Natural killer cell (primary cell): ENCODE data around the gene ARHGAP6. TPM values are rescaled to one million over a fixed set of nuclear protein-coding genes. Genes with fewer than 3 reads are reported as not detected.

Experiments used
- ATAC-seq, 3 donors: fragments of 150-1000 bp in 2 of 3; fragments of 200-7000 bp in 1 of 3; cut with Tn5 transposase; 1 replicate in 1 of 3; 2 replicates in 2 of 3; pipeline ENCODE4 v1.10.0; 2021; ENCODE audit warnings: mild to moderate bottlenecking in 2 of 3, moderate library complexity in 2 of 3
- DNase-seq, 2 donors: peaks; one replicate each; pipeline versions ENCODE4 v3.0.0 to v3.0.0-alpha.2; 2013 to 2021; ENCODE audit warnings: mixed read lengths in 1 of 2
- H3K27ac ChIP-seq: one replicate; pipeline ENCODE4 v1.5.1; 2013; ENCODE audit warnings: mild to moderate bottlenecking, low read length
- H3K27me3 ChIP-seq: one replicate; pipeline ENCODE4 v1.6.1; 2013; ENCODE audit warnings: low read length; ENCODE audit not compliant: control insufficient read depth, insufficient read depth
- H3K36me3 ChIP-seq: one replicate; pipeline ENCODE4 v1.6.1; 2013; ENCODE audit warnings: low read length; ENCODE audit not compliant: control insufficient read depth, insufficient read depth
- H3K4me1 ChIP-seq: one replicate; pipeline ENCODE4 v1.6.1; 2013; ENCODE audit warnings: low read length; ENCODE audit not compliant: control insufficient read depth, insufficient read depth
- H3K4me3 ChIP-seq: one replicate; pipeline ENCODE4 v1.5.1; 2013; ENCODE audit warnings: low read length
- H3K9me3 ChIP-seq: one replicate; pipeline ENCODE4 v1.6.1; 2013; ENCODE audit warnings: low read length; ENCODE audit not compliant: control insufficient read depth, insufficient read depth
- H3K27ac Mint-ChIP-seq, 2 donors: one replicate each; pipeline ENCODE4 v1.8.0; 2022; ENCODE audit warnings: mild to moderate bottlenecking in 2 of 2, mixed read lengths in 2 of 2, moderate library complexity in 1 of 2
- H3K27me3 Mint-ChIP-seq, 2 donors: one replicate each; pipeline ENCODE4 v1.8.0; 2022; ENCODE audit warnings: low read depth in 2 of 2, mixed read lengths in 2 of 2
- H3K36me3 Mint-ChIP-seq: one replicate; pipeline ENCODE4 v1.8.0; 2022; ENCODE audit warnings: mixed read lengths
- H3K4me1 Mint-ChIP-seq, 2 donors: one replicate each; pipeline ENCODE4 v1.8.0; 2022; ENCODE audit warnings: mixed read lengths in 2 of 2
- H3K4me3 Mint-ChIP-seq: one replicate; pipeline ENCODE4 v1.8.0; 2022; ENCODE audit warnings: mild to moderate bottlenecking, moderate library complexity, mixed read lengths
- H3K9me3 Mint-ChIP-seq, 2 donors: one replicate each; pipeline ENCODE4 v1.8.0; 2022; ENCODE audit warnings: mixed read lengths in 2 of 2
- WGBS: methylation state at CpG from one replicate; pipeline ENCODE4 v1.1.7; 2013; ENCODE audit warnings: missing lambda C conversion rate; ENCODE audit not compliant: insufficient coverage; 5-methylcytosine and 5-hydroxymethylcytosine counted together
- intact Hi-C: fragments of 100-400 bp; cut with micrococcal nuclease; formaldehyde crosslinking; loops from one replicate; pipeline ENCODE4 v1.14.2; 2022
- total RNA-seq, 4 donors: library from RNA; stranded (reverse); fragments of 120-200 nt in 1 of 4; gene quantifications; one replicate each; pipeline versions ENCODE4 v1.2.3 to v1.2.4, GENCODE V29; 2013 to 2022
- TF ChIP-seq, protein P1 (sequence below): fragments of 200-600 bp; IDR thresholded peaks from one replicate; pipeline ENCODE4 v1.8.0; 2022; ENCODE audit warnings: antibody characterized with exemption

ARHGAP6 gene
- total RNA-seq, 3 donors from 2014 or later (not counting 1 experiment from before 2014, with no cell fraction given) = 0.32 to 1.9 (median 1.8) TPM

DNA sequence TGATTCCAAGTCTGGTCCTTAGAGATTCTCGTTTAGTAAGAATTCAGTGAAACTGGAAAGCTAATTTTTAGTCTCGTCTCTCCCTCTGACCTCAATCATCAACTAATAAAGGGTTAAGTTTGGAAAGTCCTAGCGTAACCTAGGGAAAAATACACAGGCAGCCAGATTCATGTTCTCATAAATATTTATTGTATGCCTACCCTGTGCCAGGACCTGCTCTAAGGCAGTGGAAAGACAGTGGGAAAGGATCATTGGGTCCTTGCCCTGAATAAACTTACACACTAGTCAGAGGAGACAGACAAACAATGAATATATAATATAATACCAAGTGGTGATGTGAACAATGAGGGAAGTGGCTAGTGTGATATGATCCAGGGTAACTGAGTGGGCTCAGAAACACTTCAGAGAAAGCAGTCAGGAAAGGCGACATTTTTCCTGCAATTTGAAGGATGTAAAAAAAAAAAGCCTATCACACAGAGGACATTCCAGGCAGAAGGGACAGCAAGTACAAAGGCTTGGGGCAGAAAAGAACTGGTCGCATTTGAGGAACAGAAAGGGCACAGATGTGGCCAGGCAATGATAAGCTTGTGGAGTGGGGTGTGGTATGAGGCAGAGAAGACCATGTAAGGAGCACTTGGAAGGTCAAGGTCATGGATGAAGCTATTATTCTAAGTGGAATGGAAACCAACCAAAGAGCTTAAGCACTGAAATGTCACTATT is 243.8 kb downstream of the ARHGAP6 start:
- Mint-ChIP-seq H3K4me3 (no peak overlapping the region), H3K27me3 (peaks cover 0 to 11% of the 10 kb centered on the region in 2 donors), H3K9me3 (no peaks in the 10 kb centered on the region), H3K4me1 (peaks cover 10 to 13% of the 10 kb centered on the region in 2 donors), H3K36me3 (no peaks in the 10 kb centered on the region), H3K27ac (no peak overlapping the region)
- DNase-seq (no peak), ATAC-seq (no peak)
- Histone ChIP-seq H3K27me3 (no peaks in the 10 kb centered on the region), H3K36me3 (no peaks in the 10 kb centered on the region), H3K9me3 (no peaks in the 10 kb centered on the region), H3K4me3 (no peak overlapping the region), H3K4me1 (no peaks in the 10 kb centered on the region), H3K27ac (no peak overlapping the region)
- intact Hi-C loops = no loop called here
- WGBS = 69% methylated on average over 2 of the region's 5 CpGs
- TF ChIP-seq, protein P1, sequence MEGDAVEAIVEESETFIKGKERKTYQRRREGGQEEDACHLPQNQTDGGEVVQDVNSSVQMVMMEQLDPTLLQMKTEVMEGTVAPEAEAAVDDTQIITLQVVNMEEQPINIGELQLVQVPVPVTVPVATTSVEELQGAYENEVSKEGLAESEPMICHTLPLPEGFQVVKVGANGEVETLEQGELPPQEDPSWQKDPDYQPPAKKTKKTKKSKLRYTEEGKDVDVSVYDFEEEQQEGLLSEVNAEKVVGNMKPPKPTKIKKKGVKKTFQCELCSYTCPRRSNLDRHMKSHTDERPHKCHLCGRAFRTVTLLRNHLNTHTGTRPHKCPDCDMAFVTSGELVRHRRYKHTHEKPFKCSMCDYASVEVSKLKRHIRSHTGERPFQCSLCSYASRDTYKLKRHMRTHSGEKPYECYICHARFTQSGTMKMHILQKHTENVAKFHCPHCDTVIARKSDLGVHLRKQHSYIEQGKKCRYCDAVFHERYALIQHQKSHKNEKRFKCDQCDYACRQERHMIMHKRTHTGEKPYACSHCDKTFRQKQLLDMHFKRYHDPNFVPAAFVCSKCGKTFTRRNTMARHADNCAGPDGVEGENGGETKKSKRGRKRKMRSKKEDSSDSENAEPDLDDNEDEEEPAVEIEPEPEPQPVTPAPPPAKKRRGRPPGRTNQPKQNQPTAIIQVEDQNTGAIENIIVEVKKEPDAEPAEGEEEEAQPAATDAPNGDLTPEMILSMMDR = no peak

DNA sequence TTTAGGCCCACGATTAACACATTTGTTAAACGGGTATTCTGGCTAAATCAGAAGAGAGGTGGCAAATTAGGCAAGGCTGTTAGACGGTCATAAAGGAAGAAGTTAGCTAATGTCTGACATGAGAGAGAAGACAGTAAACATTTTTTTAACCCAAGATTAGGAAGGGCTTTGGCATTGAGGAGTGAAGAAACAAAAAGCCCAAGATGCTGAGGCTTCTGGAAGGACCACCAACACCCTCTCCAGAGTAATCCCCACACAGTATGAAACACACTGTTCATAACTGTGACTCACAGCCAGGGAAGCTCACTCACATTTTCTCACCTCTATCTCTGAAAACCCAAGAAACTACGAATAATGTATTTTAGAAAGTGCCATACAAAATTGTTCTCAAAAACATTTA is 244.9 kb downstream of the ARHGAP6 start:
- Histone ChIP-seq H3K27me3 (no peaks in the 10 kb centered on the region), H3K4me1 (no peaks in the 10 kb centered on the region), H3K4me3 (no peak overlapping the region), H3K9me3 (no peaks in the 10 kb centered on the region), H3K36me3 (no peaks in the 10 kb centered on the region), H3K27ac (no peak overlapping the region)
- ATAC-seq (no peak), DNase-seq (no peak)
- Mint-ChIP-seq H3K27me3 (peaks cover 0 to 5% of the 10 kb centered on the region in 2 donors), H3K9me3 (no peaks in the 10 kb centered on the region), H3K36me3 (no peaks in the 10 kb centered on the region), H3K4me1 (peaks cover 10 to 13% of the 10 kb centered on the region in 2 donors), H3K4me3 (no peak overlapping the region), H3K27ac (no peak overlapping the region)
- TF ChIP-seq, protein P1 = no peak
- intact Hi-C loops = no loop called here
- WGBS = 77% methylated on average over 2 of the region's 4 CpGs

DNA sequence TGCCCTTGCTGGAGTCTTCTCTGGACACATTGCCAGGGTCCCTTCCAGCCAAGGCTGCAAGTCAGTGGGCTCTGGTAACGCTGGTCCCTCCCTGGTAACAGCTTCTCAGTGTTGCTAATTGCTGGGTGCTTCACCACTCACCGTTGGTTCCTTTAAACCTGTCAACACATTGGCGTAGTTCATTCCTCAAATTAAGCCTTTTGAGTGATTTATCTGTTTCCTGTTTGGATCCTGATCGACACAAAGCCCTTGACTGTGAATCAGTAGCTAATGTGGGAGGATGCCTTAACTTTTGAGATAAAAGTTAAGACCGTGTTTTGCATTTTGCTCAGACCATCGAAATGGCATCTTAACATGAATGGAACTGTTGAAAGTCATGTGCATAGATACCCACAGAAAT is 246.6 kb downstream of the ARHGAP6 start:
- H3K9me3 ChIP-seq = no peaks in the 10 kb centered on the region
- no peaks in the 10 kb centered on the region for H3K36me3 Mint-ChIP-seq
- 53% methylated on average over 5 of the region's 6 CpGs for WGBS

More for the DNA sequence above, 246.6 kb downstream of the ARHGAP6 start:
- DNase-seq (no peak), ATAC-seq (no peak)
- H3K4me3 Mint-ChIP-seq = no peak overlapping the region
- H3K9me3 Mint-ChIP-seq = no peaks in the 10 kb centered on the region
- Histone ChIP-seq H3K27me3 (no peaks in the 10 kb centered on the region), H3K36me3 (no peaks in the 10 kb centered on the region), H3K27ac (no peak overlapping the region), H3K4me3 (no peak overlapping the region), H3K4me1 (no peaks in the 10 kb centered on the region)
- H3K27me3 Mint-ChIP-seq = no peaks in the 10 kb centered on the region
- TF ChIP-seq, protein P1 = no peak
- intact Hi-C loops = no loop called here
- H3K4me1 Mint-ChIP-seq = peaks cover 10 to 13% of the 10 kb centered on the region in 2 donors
- H3K27ac Mint-ChIP-seq = no peak overlapping the region
